Activated naive CD4-positive, alpha-beta T cell treated with anti-CD3 and anti-CD28 coated beads for 36 hours (primary cell): Measurements from ENCODE around the gene SH3TC1. TPM values are rescaled to one million over a fixed set of nuclear protein-coding genes. Genes with fewer than 3 reads are reported as not detected.

Experiments used
- CTCF ChIA-PET: fragments of 350-600 bp; sonication (Branson Sonifier 250); formaldehyde crosslinking; loops from one replicate; lab custom pipeline; 2021; ENCODE audit warnings: antibody characterized with exemption; lab: Charles Lee
- DNase-seq: peaks from one replicate; pipeline ENCODE4 v3.0.0-alpha.2; 2020
- H3K27ac Mint-ChIP-seq: one replicate; pipeline ENCODE4 v1.8.0; 2021; ENCODE audit warnings: mild to moderate bottlenecking, mixed read lengths
- H3K27me3 Mint-ChIP-seq: one replicate; pipeline ENCODE4 v1.8.0; 2021; ENCODE audit warnings: low read depth, mixed read lengths
- H3K36me3 Mint-ChIP-seq: one replicate; pipeline ENCODE4 v1.8.0; 2021; ENCODE audit warnings: low read depth, mixed read lengths
- H3K4me1 Mint-ChIP-seq: one replicate; pipeline ENCODE4 v1.8.0; 2021; ENCODE audit warnings: low read depth, mixed read lengths
- H3K4me3 Mint-ChIP-seq: one replicate; pipeline ENCODE4 v1.8.0; 2021; ENCODE audit warnings: mild to moderate bottlenecking, moderate library complexity, mixed read lengths
- H3K9me3 Mint-ChIP-seq: one replicate; pipeline ENCODE4 v1.8.0; 2021; ENCODE audit warnings: mixed read lengths
- intact Hi-C: fragments of 100-400 bp; cut with micrococcal nuclease; formaldehyde crosslinking; loops from one replicate; pipeline ENCODE4 v1.15.1; 2023
- total RNA-seq, 2 experiments: library from RNA; stranded (reverse); gene quantifications; one replicate each; pipeline ENCODE4 v1.2.3, GENCODE V29; 2021

SH3TC1 gene
- total RNA-seq, 2 experiments from 2014 or later: 17.9 to 23.6 TPM

GRCh38 chr4:8157944-8158709 lies 41.0 kb upstream of the SH3TC1 start:
- intact Hi-C loops: loop anchor here (1.0 to 2.0 kb wide), 3 partner anchors 41 to 995 kb away; partner anchors contain the start of gene SH3TC1
- CTCF ChIA-PET: interaction anchor here (1.1 to 1.6 kb wide), 3 partner anchors 12 to 450 kb away, joined by 3 to 9 read pairs (median 4); no protein-coding TSS in a partner anchor
- Mint-ChIP-seq H3K4me3 (peak overlapping the region; percentile 64), H3K27ac (no peak overlapping the region), H3K9me3 (no peaks in the 10 kb centered on the region), H3K4me1 (peaks cover 11% of the 10 kb centered on the region), H3K27me3 (peaks cover 4% of the 10 kb centered on the region), H3K36me3 (no peaks in the 10 kb centered on the region)
- DNase-seq: no peak

GRCh38 chr4:8158710-8159536 lies 40.2 kb upstream of the SH3TC1 start, which contains the start of gene ABLIM2:
TSS of gene ABLIM2 (minus strand) at chr4:8158813. CDS start at chr4:8158689, 124 bp downstream.
- peak; percentile 97 for DNase-seq
- intact Hi-C loops: loop anchor here (1.0 to 2.0 kb wide), 3 partner anchors 40 to 994 kb away; partner anchors contain the start of gene SH3TC1
- CTCF ChIA-PET: interaction anchor here (1.1 to 1.6 kb wide), 3 partner anchors 11 to 449 kb away, joined by 3 to 9 read pairs (median 4); no protein-coding TSS in a partner anchor
- no peaks in the 10 kb centered on the region for H3K36me3 Mint-ChIP-seq
- peak within 1 kb of the TSS; percentile 89 for H3K4me3 Mint-ChIP-seq
- peaks cover 11% of the 10 kb centered on the region for H3K4me1 Mint-ChIP-seq
- H3K27ac Mint-ChIP-seq: no peak within 1 kb of the TSS
- no peaks in the 10 kb centered on the region for H3K9me3 Mint-ChIP-seq
- peaks cover 4% of the 10 kb centered on the region for H3K27me3 Mint-ChIP-seq

- Mint-ChIP-seq H3K27ac (no peak overlapping the region), H3K4me3 (peak overlapping the region; percentile 89), H3K9me3 (no peaks in the 10 kb centered on the region), H3K27me3 (peaks cover 4% of the 10 kb centered on the region), H3K4me1 (peaks cover 11% of the 10 kb centered on the region), H3K36me3 (no peaks in the 10 kb centered on the region)
- intact Hi-C loops: loop anchor here (2.0 kb wide), 1 partner anchor 993 kb away; no protein-coding TSS in a partner anchor
- DNase-seq: no peak
- CTCF ChIA-PET: interaction anchor here (1.4 to 1.6 kb wide), 2 partner anchors 17 to 448 kb away, joined by 4 to 9 read pairs; no protein-coding TSS in a partner anchor
Observed at GRCh38 chr4:8159537-8160232, 39.4 kb upstream of the SH3TC1 start.

GRCh38 chr4:8160233-8160560 lies 38.9 kb upstream of the SH3TC1 start:
- no peaks in the 10 kb centered on the region for H3K9me3 Mint-ChIP-seq
- no peaks in the 10 kb centered on the region for H3K36me3 Mint-ChIP-seq
- H3K27ac Mint-ChIP-seq: no peak overlapping the region
- no peak for DNase-seq
- intact Hi-C loops: no loop called here
- CTCF ChIA-PET: no interaction called here
- no peak overlapping the region for H3K4me3 Mint-ChIP-seq
- H3K27me3 Mint-ChIP-seq: peaks cover 4% of the 10 kb centered on the region
- H3K4me1 Mint-ChIP-seq: peaks cover 11% of the 10 kb centered on the region

GRCh38 chr4:8160572-8160971 lies 38.5 kb upstream of the SH3TC1 start:
- DNase-seq: no peak
- intact Hi-C loops: no loop called here
- CTCF ChIA-PET: no interaction called here
- Mint-ChIP-seq H3K27me3 (peaks cover 4% of the 10 kb centered on the region), H3K4me1 (peaks cover 11% of the 10 kb centered on the region), H3K4me3 (no peak overlapping the region), H3K27ac (no peak overlapping the region), H3K36me3 (no peaks in the 10 kb centered on the region), H3K9me3 (no peaks in the 10 kb centered on the region)

- intact Hi-C loops: no loop called here
- H3K4me3 Mint-ChIP-seq: no peak overlapping the region
Observed at GRCh38 chr4:8162625-8163024, 36.5 kb upstream of the SH3TC1 start.

GRCh38 chr4:8163026-8163425 lies 36.1 kb upstream of the SH3TC1 start:
- H3K36me3 Mint-ChIP-seq: no peaks in the 10 kb centered on the region
- no peak overlapping the region for H3K4me3 Mint-ChIP-seq
- H3K27ac Mint-ChIP-seq: no peak overlapping the region
- no peaks in the 10 kb centered on the region for H3K27me3 Mint-ChIP-seq
- CTCF ChIA-PET: interaction anchor here (0.7 kb wide), 1 partner anchor 435 kb away, joined by 4 read pairs; no protein-coding TSS in a partner anchor
- peaks cover 2% of the 10 kb centered on the region for H3K9me3 Mint-ChIP-seq
- peaks cover 9% of the 10 kb centered on the region for H3K4me1 Mint-ChIP-seq
- no peak for DNase-seq
- intact Hi-C loops: no loop called here

More at GRCh38 chr4:8162625-8163024, 36.5 kb upstream of the SH3TC1 start:
- Mint-ChIP-seq H3K9me3 (no peaks in the 10 kb centered on the region), H3K4me1 (peaks cover 9% of the 10 kb centered on the region), H3K36me3 (no peaks in the 10 kb centered on the region), H3K27ac (no peak overlapping the region), H3K27me3 (peaks cover under 1% of the 10 kb centered on the region)
- DNase-seq: no peak
- CTCF ChIA-PET: interaction anchor here (0.7 kb wide), 1 partner anchor 436 kb away, joined by 4 read pairs; no protein-coding TSS in a partner anchor

- intact Hi-C loops: no loop called here
- CTCF ChIA-PET: no interaction called here
- H3K27ac Mint-ChIP-seq: no peak overlapping the region
- no peak overlapping the region for H3K4me3 Mint-ChIP-seq
- peaks cover 7% of the 10 kb centered on the region for H3K9me3 Mint-ChIP-seq
- DNase-seq: no peak
- no peaks in the 10 kb centered on the region for H3K27me3 Mint-ChIP-seq
- H3K4me1 Mint-ChIP-seq: peaks cover 9% of the 10 kb centered on the region
- H3K36me3 Mint-ChIP-seq: no peaks in the 10 kb centered on the region
Observed at GRCh38 chr4:8163436-8164193, 35.5 kb upstream of the SH3TC1 start.

GRCh38 chr4:8164194-8164565 lies 34.9 kb upstream of the SH3TC1 start:
- Mint-ChIP-seq H3K36me3 (no peaks in the 10 kb centered on the region), H3K27me3 (no peaks in the 10 kb centered on the region), H3K4me3 (no peak overlapping the region), H3K9me3 (peaks cover 7% of the 10 kb centered on the region), H3K27ac (no peak overlapping the region), H3K4me1 (peaks cover 6% of the 10 kb centered on the region)
- intact Hi-C loops: no loop called here
- CTCF ChIA-PET: no interaction called here
- no peak for DNase-seq

- CTCF ChIA-PET: no interaction called here
- Mint-ChIP-seq H3K36me3 (no peaks in the 10 kb centered on the region), H3K27ac (no peak overlapping the region), H3K9me3 (peaks cover 10% of the 10 kb centered on the region), H3K4me3 (no peak overlapping the region), H3K27me3 (no peaks in the 10 kb centered on the region), H3K4me1 (peaks cover 3% of the 10 kb centered on the region)
- intact Hi-C loops: no loop called here
- no peak for DNase-seq
Observed at GRCh38 chr4:8164687-8165086, 34.4 kb upstream of the SH3TC1 start.

GRCh38 chr4:8165374-8165896 lies 33.7 kb upstream of the SH3TC1 start:
- DNase-seq: no peak
- H3K27ac Mint-ChIP-seq: no peak overlapping the region
- H3K9me3 Mint-ChIP-seq: peaks cover 10% of the 10 kb centered on the region
- no peaks in the 10 kb centered on the region for H3K4me1 Mint-ChIP-seq
- no peaks in the 10 kb centered on the region for H3K27me3 Mint-ChIP-seq
- CTCF ChIA-PET: interaction anchor here (0.6 kb wide), 1 partner anchor 254 kb away, joined by 3 read pairs; no protein-coding TSS in a partner anchor
- intact Hi-C loops: no loop called here
- H3K4me3 Mint-ChIP-seq: no peak overlapping the region
- no peaks in the 10 kb centered on the region for H3K36me3 Mint-ChIP-seq
